Sigmoid colon (tissue), 7 donors: ENCODE data around the gene TSEN34. TPM values are rescaled to one million over a fixed set of nuclear protein-coding genes. Genes with fewer than 3 reads are reported as not detected.
"Not testable (repeated sequence)": the region's sequence is repeated elsewhere in the genome, so short reads cannot be mapped to it uniquely, and the experiment has no call there.

Experiments
- DNase-seq: peaks from one replicate; pipeline ENCODE4 v3.0.0-alpha.2; 2019
- H3K27ac ChIP-seq, 4 donors: fragments of 200-600 bp; sonication (generic); one replicate each; pipeline ENCODE4 v1.5.1; 2016 to 2019; ENCODE audit warnings: mild to moderate bottlenecking in 1 of 4
- H3K27me3 ChIP-seq, 3 donors: fragments of 200-600 bp; sonication (generic); one replicate each; pipeline ENCODE4 v1.5.1; 2019; ENCODE audit warnings: mild to moderate bottlenecking in 1 of 3
- H3K36me3 ChIP-seq, 4 donors: fragments of 200-600 bp; sonication (generic); one replicate each; pipeline ENCODE4 v1.5.1; 2016 to 2019
- H3K4me1 ChIP-seq, 4 donors: fragments of 200-600 bp; sonication (generic); one replicate each; pipeline ENCODE4 v1.5.1; 2017 to 2019
- H3K4me3 ChIP-seq, 4 donors: fragments of 200-600 bp; sonication (generic); one replicate each; pipeline ENCODE4 v1.5.1; 2017 to 2019; ENCODE audit warnings: mild to moderate bottlenecking in 2 of 4, moderate library complexity in 1 of 4
- H3K9me3 ChIP-seq, 4 donors: fragments of 200-600 bp in 3 of 4; sonication (generic) in 3 of 4; one replicate each; pipeline versions ENCODE4 v1.5.1 to v1.6.1; 2013 to 2019
- CTCF ChIP-seq, 4 experiments: fragments of 450-650 bp in 3 of 4; fragments of 200-600 bp in 1 of 4; IDR thresholded peaks; one replicate each; pipeline ENCODE4 v1.5.1; 2016 to 2019; ENCODE audit warnings: antibody characterized with exemption in 4 of 4, mild to moderate bottlenecking in 3 of 4, moderate library complexity in 2 of 4
- EP300 ChIP-seq, 4 donors: sonication (generic); formaldehyde crosslinking; IDR thresholded peaks; one replicate each; pipeline ENCODE4 v1.6.1; 2017; ENCODE audit warnings: antibody characterized with exemption in 4 of 4
- POLR2A ChIP-seq, 2 donors: fragments of 450-650 bp; IDR thresholded peaks; one replicate each; pipeline ENCODE4 v1.6.1; 2016; ENCODE audit warnings: antibody characterized with exemption in 2 of 2, mild to moderate bottlenecking in 2 of 2, moderate library complexity in 2 of 2
- POLR2AphosphoS5 ChIP-seq, 4 donors: sonication (generic); formaldehyde crosslinking; IDR thresholded peaks; one replicate each; pipeline ENCODE4 v1.6.1; 2017; ENCODE audit warnings: antibody characterized with exemption in 4 of 4
- WGBS, 2 donors: extraction: QIAGEN DNeasy Blood & Tissue Kit; methylation state at CpG; one replicate each; pipeline ENCODE4 v1.1.7; 2013; 5-methylcytosine and 5-hydroxymethylcytosine counted together
- intact Hi-C: fragments of 100-400 bp; cut with DNase I; formaldehyde crosslinking; loops from one replicate; pipeline ENCODE4 v1.15.1; 2023
- polyA plus RNA-seq, 3 donors: library from polyadenylated mRNA; stranded (reverse); fragments of 200-250 nt; gene quantifications; one replicate each; pipeline ENCODE4 v1.2.3, GENCODE V29; 2013
- total RNA-seq, 4 donors: library from RNA; depleted of rRNA; stranded (reverse); fragments of >200 nt; gene quantifications; one replicate each; pipeline ENCODE4 v1.1.0, GENCODE V29; 2016
- donor health status: healthy with polysubstance abuse.
- donor health status: Bipolar disorder and iron deficiency.
- donor health status: healthy.

The TSEN34 gene
- total and polyA plus RNA-seq, 7 donors = 41.5 to 80.9 (median 52.5) TPM

- H3K36me3 ChIP-seq = peaks cover 23 to 44% (median 27%) of the 10 kb centered on the region in 4 donors
- H3K27me3 ChIP-seq = no peaks in the 10 kb centered on the region
- WGBS, 2 donors = 50 to 58% methylated on average over 24 of the region's 24 CpGs
- DNase-seq = no peak
- no peak for TF ChIP-seq EP300 (IDR thresholded peaks at IDR 0.05)
- no peak for TF ChIP-seq CTCF (IDR thresholded peaks at IDR 0.05)
- H3K4me1 ChIP-seq = peaks cover 0 to 61% (median 47%) of the 10 kb centered on the region in 4 donors
- H3K4me3 ChIP-seq = no peak overlapping the region
- H3K27ac ChIP-seq = peak overlapping the region; percentile 65 to 76 (median 76)
- H3K9me3 ChIP-seq = no peaks in the 10 kb centered on the region
- intact Hi-C loops = loop anchor here (10.0 kb wide), 1 partner anchor 256 kb away; the partner anchor contains the start of gene LENG9
Observed at GRCh38 chr19:54209058-54209810, 18.1 kb downstream of the TSEN34 start.

DNA sequence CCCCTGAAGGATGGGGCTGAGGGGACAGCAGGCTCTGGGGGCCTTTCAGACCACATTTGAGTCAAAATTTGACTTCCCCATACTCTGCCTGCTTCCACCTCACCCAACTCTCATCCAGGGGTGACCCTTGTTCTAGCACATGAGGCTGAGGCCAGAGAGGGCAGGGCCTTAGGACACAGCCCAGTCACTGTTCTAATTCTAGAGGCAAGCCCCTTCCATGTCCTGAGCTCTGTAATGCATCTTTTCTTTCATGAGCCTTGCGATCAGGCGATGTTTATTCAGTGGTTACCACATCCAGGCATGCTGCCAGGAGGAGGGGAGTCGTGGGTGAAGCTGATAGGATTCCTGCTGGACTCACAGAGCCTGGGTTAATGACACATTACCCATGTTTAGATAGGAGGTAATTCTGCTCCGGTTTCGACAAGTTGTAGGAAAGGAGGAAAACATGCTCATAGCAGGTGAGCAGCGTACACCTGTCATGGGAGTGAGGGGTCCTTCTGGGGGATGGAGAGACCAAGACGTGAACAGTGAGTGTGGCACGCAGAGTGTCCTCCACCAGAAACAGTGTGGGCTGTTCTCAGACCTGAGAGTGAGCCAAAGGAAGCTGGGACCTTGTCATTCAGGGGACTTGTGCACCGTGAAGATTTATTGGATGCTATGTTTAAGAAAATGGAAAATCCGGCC, 18.8 kb downstream of the TSEN34 start:
- peak; percentile 96 for DNase-seq
- Histone ChIP-seq H3K27me3 (no peaks in the 10 kb centered on the region), H3K27ac (peak overlapping the region; percentile 65 to 76 (median 76)), H3K36me3 (peaks cover 22 to 36% (median 27%) of the 10 kb centered on the region in 4 donors), H3K4me1 (peaks cover 0 to 54% (median 40%) of the 10 kb centered on the region in 4 donors), H3K4me3 (no peak overlapping the region), H3K9me3 (no peaks in the 10 kb centered on the region)
- 3 to 23% methylated on average over 10 of the region's 10 CpGs for WGBS, 2 donors
- TF ChIP-seq EP300 (IDR thresholded peaks at IDR 0.05) = peak in 2 of 4 donors; percentile 24 to 28
- peak; percentile 20 to 78 (median 53) for TF ChIP-seq POLR2AphosphoS5 (IDR thresholded peaks at IDR 0.05)
- no peak for TF ChIP-seq POLR2A (IDR thresholded peaks at IDR 0.05)
- TF ChIP-seq CTCF (IDR thresholded peaks at IDR 0.05) = no peak
- intact Hi-C loops = loop anchor here (10.0 kb wide), 1 partner anchor 255 kb away; the partner anchor contains the start of gene LENG9

DNA sequence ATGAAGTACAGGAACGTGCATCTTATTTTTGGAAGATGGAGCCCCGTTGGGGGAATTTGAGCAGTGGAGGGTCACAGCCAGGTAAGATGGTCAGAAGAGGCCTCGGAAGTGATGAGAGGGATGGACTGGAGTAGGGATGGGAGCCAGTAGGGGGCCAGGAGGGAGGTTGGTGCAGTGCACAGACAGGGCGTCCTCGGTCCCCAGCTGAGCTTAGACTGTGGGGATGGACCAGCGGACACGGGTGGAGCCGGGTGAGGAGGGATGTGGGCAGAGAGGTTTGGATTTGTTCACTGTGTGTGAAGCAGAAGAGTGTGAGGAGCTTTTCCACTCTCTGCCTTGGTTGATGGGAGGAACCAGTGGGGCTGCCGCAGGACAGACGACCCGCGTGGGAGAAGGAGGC, 20.1 kb downstream of the TSEN34 start:
- Histone ChIP-seq H3K36me3 (peaks cover 17 to 24% (median 19%) of the 10 kb centered on the region in 4 donors), H3K4me1 (peaks cover 0 to 41% (median 29%) of the 10 kb centered on the region in 4 donors), H3K4me3 (no peak overlapping the region), H3K27me3 (no peaks in the 10 kb centered on the region), H3K27ac (peak overlapping the region in 1 of 4 donors; percentile 76), H3K9me3 (no peaks in the 10 kb centered on the region)
- intact Hi-C loops = no loop called here
- 67 to 78% methylated on average over 12 of the region's 12 CpGs for WGBS, 2 donors
- TF ChIP-seq POLR2A (IDR thresholded peaks at IDR 0.05) = no peak
- TF ChIP-seq POLR2AphosphoS5 (IDR thresholded peaks at IDR 0.05) = no peak
- TF ChIP-seq CTCF (IDR thresholded peaks at IDR 0.05) = no peak
- TF ChIP-seq EP300 (IDR thresholded peaks at IDR 0.05) = no peak
- DNase-seq = no peak

- H3K27ac ChIP-seq, H3K9me3 ChIP-seq, DNase-seq, H3K36me3 ChIP-seq, intact Hi-C loops, H3K27me3 ChIP-seq, H3K4me3 ChIP-seq: not testable (repeated sequence)
- H3K4me1 ChIP-seq = peaks cover 0 to 15% (median 13%) of the 10 kb centered on the region in 4 donors
- 60 to 63% methylated on average over 4 of the region's 5 CpGs for WGBS, 2 donors
Observed at GRCh38 chr19:54214217-54214616, 23.1 kb downstream of the TSEN34 start.

GRCh38 chr19:54214734-54215133, 23.6 kb downstream of the TSEN34 start:
- intact Hi-C loops, DNase-seq, H3K27me3 ChIP-seq, H3K36me3 ChIP-seq, H3K27ac ChIP-seq, H3K4me1 ChIP-seq, H3K9me3 ChIP-seq, H3K4me3 ChIP-seq: not testable (repeated sequence)
- 93 to 97% methylated on average over 16 of the region's 19 CpGs for WGBS, 2 donors
